GM18907 (cell line): ENCODE data around the gene CPS1.

Experiments
- ATAC-seq: cut with Tn5 transposase; IDR thresholded peaks from one replicate; pipeline ENCODE4 v1.9.1; 2021; ENCODE audit warnings: mild to moderate bottlenecking, moderate library complexity; ENCODE audit not compliant: unreplicated experiment

The CPS1 gene

GRCh38 chr2:210556329-210556980 is at the start of gene CPS1:
TSS of gene CPS1 (plus strand) at chr2:210556599. CDS start at chr2:210556734, 135 bp downstream.
- no peak for ATAC-seq

GRCh38 chr2:210515911-210516310 is 40.5 kb upstream of the CPS1 start:
- ATAC-seq, result no peak

DNA sequence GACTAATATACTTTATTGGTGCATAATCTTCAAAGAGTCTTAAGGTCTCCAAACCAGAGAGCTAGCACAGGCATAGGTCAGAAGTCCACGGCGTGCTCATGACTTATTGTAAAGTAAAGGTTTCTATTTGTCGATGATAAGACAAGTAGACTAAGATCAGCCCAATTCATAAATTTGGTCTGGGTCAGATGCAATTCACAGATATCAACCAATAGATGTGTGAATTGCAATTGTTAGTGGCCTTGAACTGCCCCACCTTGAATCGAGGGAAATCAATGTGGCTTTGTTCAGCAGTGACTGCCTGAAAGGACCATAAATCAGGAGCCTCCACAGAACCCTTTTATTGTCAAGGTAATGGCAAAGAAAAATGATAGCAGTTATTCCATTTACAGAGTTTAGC is 39.1 kb upstream of the CPS1 start:
- no peak for ATAC-seq

DNA sequence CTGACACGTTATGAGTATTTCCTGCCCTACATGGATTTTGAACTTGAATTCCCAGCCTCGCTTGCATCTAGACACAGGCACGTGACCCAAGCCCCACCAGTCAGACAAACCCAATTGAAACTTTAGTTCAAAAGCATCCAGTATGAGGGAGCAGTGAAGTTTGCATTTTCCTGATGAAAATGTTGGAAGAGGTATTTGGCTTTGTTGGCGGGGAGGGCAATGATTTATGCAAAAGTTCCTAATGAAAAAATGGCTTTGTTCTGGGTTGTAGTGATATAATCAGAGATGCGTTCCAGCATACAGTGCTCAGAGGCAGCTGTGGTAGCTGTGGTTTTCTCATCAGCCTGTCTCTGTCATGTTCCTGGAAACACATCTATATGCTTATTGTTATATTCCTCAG is 36.8 kb upstream of the CPS1 start:
- ATAC-seq, result no peak

DNA sequence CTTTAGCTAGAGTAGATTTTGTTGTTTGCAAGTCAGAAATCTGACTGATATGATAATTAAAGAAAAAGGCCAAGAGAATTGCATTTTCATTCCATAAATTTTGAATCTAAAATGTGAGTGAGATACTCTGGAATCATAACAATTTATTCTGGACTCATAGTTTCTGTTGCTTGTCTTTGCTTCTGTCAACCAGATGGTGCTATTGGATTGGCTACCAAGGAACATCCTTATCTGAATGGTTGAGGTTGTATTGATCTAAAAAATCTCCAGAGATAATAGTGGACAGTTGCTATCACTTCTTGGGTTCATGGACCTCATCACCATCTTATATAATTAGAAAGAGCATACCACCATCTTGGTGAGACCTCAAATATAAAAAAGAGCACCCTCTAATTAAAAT is 34.0 kb upstream of the CPS1 start:
- ATAC-seq, result no peak

- ATAC-seq, result no peak
Observed at GRCh38 chr2:210523650-210524289, 32.6 kb upstream of the CPS1 start.

DNA sequence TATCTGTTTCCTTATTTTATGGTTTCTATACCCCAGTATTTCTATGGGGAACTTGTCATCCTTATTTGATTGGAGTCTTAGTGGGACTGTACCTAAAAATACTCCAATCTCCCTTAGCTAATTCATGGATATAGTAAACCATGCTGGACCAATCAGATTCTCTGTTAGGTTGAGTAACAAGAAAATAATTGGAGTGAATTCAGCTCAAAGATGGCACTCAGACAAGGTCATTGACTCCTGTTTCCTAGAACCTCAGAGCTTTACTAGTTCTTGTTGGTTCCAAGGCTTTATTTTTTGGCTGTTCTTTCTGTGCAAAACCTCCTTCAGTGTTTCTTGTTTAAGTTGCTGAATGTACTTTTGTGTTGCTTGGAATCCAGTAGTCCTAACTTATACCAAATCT is 31.9 kb upstream of the CPS1 start:
- no peak for ATAC-seq

DNA sequence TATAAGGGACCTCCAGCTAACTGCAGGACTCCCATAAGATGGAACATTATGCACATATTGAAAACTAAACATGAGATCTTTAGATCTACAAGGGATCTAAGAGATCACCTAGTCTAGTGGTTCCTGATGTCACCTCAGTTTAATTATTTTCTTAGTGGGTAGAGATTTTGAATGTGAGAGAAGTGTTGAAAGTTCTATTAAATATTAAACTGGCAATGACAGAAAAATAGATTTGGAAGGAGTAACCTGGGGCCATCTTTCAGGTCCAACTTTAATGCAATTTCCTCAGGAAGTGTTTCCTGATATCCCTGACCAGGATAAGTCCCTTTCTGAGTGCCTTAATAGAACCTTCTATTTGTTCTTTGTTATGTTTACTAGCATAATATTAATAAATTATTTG is 29.1 kb upstream of the CPS1 start:
- peak; percentile 93 for ATAC-seq

- no peak for ATAC-seq
Observed at GRCh38 chr2:210528716-210529115, 27.7 kb upstream of the CPS1 start.

DNA sequence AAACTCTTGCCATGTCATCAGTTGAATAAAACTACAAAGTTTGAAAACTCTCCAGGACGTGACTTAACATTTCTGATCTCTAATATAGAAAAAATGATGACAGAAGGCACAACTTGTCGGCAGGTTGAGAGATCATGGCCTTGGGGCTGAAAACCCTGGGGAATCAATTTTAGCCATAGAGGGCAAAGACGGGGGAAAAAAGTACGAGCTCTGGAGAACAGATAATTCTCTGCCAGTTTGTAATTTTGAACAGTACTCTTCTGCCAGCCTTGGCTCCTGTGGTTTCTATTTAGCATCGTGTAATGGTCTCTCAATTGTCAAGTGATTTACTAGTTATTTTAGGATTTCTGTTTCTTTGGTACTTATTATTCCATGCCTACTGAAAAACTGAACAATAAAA is 25.3 kb upstream of the CPS1 start:
- no peak for ATAC-seq

DNA sequence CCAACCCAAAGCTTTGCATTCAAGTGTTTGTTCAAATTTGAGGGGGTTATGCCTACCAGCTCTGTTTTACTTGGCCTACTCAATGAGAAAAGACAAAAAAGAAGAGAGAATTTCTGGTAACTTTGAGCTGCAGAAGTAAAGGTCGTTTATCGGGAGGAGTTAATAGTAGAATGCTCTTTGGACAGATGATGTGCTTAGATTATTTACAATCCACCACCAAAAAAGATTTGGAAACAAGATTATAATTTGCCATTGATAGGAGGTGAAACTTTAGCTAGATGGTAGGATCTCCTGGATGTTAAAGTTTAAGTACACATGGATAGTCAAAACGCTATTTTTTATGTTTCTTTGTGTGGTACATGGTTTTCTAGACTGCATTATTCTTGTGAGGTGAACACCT is 24.9 kb upstream of the CPS1 start:
- ATAC-seq, result no peak

- no peak for ATAC-seq
Observed at GRCh38 chr2:210533389-210533788, 23.0 kb upstream of the CPS1 start.

- ATAC-seq, result no peak
Observed at GRCh38 chr2:210534879-210535278, 21.5 kb upstream of the CPS1 start.

GRCh38 chr2:210536973-210537650 is 19.3 kb upstream of the CPS1 start:
- ATAC-seq, result peak; percentile 88

DNA sequence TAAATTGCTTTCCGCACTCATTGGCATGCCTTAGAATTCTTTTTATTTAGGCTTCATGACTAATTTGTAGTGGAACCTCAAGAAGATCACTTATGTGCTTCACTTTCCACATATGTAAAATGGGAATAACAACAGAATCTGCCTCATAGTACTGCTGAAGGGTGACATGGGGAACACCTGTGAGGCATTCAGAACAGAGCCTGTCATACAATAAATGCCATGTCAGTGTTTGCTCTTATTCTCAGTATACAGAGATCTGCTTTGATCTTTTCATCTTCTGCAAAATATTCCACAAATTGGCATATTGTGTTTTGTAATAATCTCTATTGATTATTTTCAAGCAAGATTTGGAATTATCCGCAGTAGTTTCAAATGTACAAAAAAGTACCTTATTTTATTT is 17.4 kb upstream of the CPS1 start:
- no peak for ATAC-seq

DNA sequence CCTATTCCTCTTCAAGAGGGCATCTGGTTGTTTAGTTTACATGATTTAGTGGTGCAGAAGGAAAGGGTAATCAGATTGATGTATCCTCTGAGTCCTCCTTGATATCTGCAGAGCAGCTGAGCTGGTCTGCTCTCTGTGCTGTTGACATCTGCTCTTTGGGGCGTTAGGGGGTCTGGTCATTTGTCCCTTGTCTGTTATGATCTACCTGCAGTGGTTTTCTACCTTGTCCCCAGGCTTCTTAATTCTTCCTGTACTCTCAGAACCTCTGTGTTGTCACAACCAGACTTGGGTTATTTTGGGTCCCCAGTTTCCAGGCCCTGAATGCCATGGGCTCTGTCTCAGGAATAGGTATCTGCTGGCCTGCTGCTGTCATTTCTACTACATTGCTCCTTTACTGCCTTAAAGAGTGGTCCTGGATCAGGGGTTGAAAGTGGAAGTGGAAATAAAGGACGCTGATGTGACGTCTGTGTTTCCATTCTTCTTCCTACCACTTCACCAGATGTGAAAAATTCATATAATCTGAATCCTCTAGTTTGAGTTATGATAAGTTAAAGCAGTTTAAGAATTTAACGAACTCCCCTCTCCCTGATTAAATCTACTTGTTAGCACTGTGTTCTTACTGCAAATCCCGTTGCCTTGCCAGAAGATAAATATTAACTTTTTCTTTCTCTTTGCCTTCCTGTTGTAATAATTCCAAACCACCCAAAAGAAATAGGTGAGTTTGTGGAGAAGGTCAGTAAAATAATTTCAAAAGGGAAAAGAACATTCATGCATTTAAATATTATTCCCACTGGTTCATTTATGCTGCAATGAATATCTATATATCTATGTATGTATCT is 16.6 kb upstream of the CPS1 start:
- ATAC-seq, result no peak

DNA sequence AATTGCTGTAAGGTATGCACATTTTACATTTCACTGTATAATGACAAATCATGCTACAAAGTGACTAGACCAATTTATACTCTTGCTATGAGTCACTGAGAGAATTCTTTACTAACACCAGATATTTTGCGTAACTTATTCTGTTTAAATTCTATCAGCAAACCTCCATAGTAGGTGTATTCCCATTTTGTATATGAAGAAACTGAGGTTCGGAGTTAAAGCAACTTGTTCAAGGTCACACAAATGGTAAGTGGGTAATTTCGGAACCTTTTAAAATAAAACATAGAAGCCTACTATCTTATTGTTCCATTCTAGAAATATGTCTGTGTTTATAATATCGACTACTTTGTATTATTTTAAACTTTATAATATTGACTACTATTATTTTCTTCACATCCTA is 15.9 kb upstream of the CPS1 start:
- no peak for ATAC-seq

- no peak for ATAC-seq
Observed at GRCh38 chr2:210540900-210541289, 15.5 kb upstream of the CPS1 start.

DNA sequence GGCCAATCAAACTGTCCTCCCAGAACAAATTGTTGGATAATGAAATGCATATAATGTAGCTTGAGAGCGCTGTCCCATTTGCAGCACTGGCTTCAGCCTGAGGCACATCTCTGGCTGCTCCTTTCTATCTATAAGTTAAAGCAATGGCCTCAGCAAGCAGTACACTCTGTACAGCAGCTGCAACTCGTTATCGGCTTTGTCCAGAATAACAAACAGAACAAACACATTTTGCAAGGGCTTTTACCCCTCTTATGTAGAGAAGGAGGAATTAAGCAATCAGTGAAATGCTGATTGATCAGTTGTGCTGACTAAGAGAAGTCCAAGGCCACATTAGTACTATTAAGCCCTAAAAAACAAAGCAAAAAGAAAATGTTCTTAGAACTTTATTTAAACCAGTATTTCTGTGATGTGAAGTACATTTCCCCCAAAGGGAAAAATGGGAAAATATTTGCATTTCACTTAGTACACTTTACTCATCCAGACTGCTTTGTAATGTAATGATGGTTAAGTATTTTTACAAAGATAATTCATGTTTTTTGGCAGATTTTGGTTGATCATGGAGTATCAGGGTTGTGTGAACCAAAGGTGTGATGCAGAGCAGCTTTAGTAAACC is 15.0 kb upstream of the CPS1 start:
- ATAC-seq, result no peak

GRCh38 chr2:210544007-210544590 is 12.3 kb upstream of the CPS1 start:
- ATAC-seq, result no peak

- no peak for ATAC-seq
Observed at GRCh38 chr2:210544831-210545230, 11.6 kb upstream of the CPS1 start.
